IMR-90 (cell line): Measurements from ENCODE around the gene C14orf180. TPM values are rescaled to one million over a fixed set of nuclear protein-coding genes. Genes with fewer than 3 reads are reported as not detected.

Source experiments
- ATAC-seq: fragments of 200-7000 bp; cut with Tn5 transposase; 2 replicates; pipeline ENCODE4 v1.9.1; 2020; ENCODE audit warnings: low read depth, mild to moderate bottlenecking, moderate library complexity
- BruUV-seq: library from RNA; stranded (reverse); fragments of 400-500 nt; replicated peaks from 2 replicates; lab custom pipeline; 2021; lab: Mats Ljungman, UMichigan
- CTCF ChIA-PET: fragments of 300-600 bp; formaldehyde crosslinking; extraction: SDS; loops from one replicate; lab custom pipeline; 2021; ENCODE audit warnings: antibody characterized with exemption; lab: Yijun Ruan, JAX
- POLR2A ChIA-PET: fragments of 300-600 bp; sonication (Branson Sonifier 250); formaldehyde crosslinking; loops from one replicate; lab custom pipeline; 2022; ENCODE audit warnings: antibody characterized with exemption; ENCODE audit not compliant: unreplicated experiment; lab: Charles Lee
- DNase-seq: peaks from one replicate; pipeline ENCODE4 v3.0.0; 2013
- H2AFZ ChIP-seq: replicated peaks from 2 replicates; pipeline ENCODE3; 2013; ENCODE audit warnings: low read length, mild to moderate bottlenecking; ENCODE audit not compliant: poor library complexity
- H2AK5ac ChIP-seq: 2 replicates; pipeline ENCODE4 v1.6.1; 2013; ENCODE audit warnings: low read depth, low read length, inconsistent platforms
- H2AK9ac ChIP-seq: replicated peaks from 2 replicates; pipeline ENCODE3; 2013; ENCODE audit warnings: mild to moderate bottlenecking, low read depth, low read length, moderate library complexity; ENCODE audit not compliant: poor library complexity
- H2BK120ac ChIP-seq: 2 replicates; pipeline ENCODE4 v1.6.1; 2013; ENCODE audit warnings: low read depth, low read length, inconsistent platforms
- H2BK15ac ChIP-seq: 3 replicates; pipeline ENCODE4 v1.6.1; 2013; ENCODE audit warnings: low read depth, low read length, inconsistent platforms
- H2BK20ac ChIP-seq: 2 replicates; pipeline ENCODE4 v1.6.1; 2013; ENCODE audit warnings: low read depth, mild to moderate bottlenecking, inconsistent platforms, low read length, moderate library complexity
- H2BK5ac ChIP-seq: 2 replicates; pipeline ENCODE4 v1.6.1; 2013; ENCODE audit warnings: mild to moderate bottlenecking, low read depth, low read length, inconsistent platforms; ENCODE audit not compliant: poor library complexity, severe bottlenecking
- H3K14ac ChIP-seq: replicated peaks from 2 replicates; pipeline ENCODE4 v1.6.1; 2013; ENCODE audit warnings: low read depth, low read length, inconsistent platforms
- H3K18ac ChIP-seq: 2 replicates; pipeline ENCODE4 v1.6.1; 2013; ENCODE audit warnings: low read depth, low read length, control low read depth
- H3K23ac ChIP-seq: 2 replicates; pipeline ENCODE4 v1.6.1; 2013; ENCODE audit warnings: low read depth, low read length, inconsistent platforms
- H3K27ac ChIP-seq: 2 replicates; pipeline ENCODE4 v1.5.1; 2013; ENCODE audit warnings: mild to moderate bottlenecking, control low read depth, low read length; ENCODE audit not compliant: insufficient read depth
- H3K27me3 ChIP-seq: 2 replicates; pipeline ENCODE4 v1.6.1; 2013; ENCODE audit warnings: low read length; ENCODE audit not compliant: control insufficient read depth, insufficient read depth
- H3K36me3 ChIP-seq: 2 replicates; pipeline ENCODE4 v1.6.1; 2013; ENCODE audit warnings: low read length, mixed read lengths; ENCODE audit not compliant: control insufficient read depth, insufficient read depth
- H3K4ac ChIP-seq: 2 replicates; pipeline ENCODE4 v1.6.1; 2013; ENCODE audit warnings: low read depth, low read length, inconsistent platforms
- H3K4me1 ChIP-seq: 2 replicates; pipeline ENCODE4 v1.6.1; 2013; ENCODE audit warnings: low read length, mixed read lengths; ENCODE audit not compliant: control insufficient read depth, insufficient read depth
- H3K4me2 ChIP-seq: 2 replicates; pipeline ENCODE4 v1.6.1; 2013; ENCODE audit warnings: low read depth, mild to moderate bottlenecking, control low read depth, low read length, moderate library complexity
- H3K4me3 ChIP-seq: 2 replicates; pipeline ENCODE4 v1.5.1; 2013; ENCODE audit warnings: low read depth, mild to moderate bottlenecking, control low read depth, low read length, moderate library complexity; ENCODE audit not compliant: insufficient read depth
- H3K56ac ChIP-seq: 2 replicates; pipeline ENCODE4 v1.6.1; 2013; ENCODE audit warnings: low read length, inconsistent platforms; ENCODE audit not compliant: insufficient read depth; ENCODE audit errors: extremely low read depth
- H3K79me1 ChIP-seq, 2 experiments: 2 replicates each; pipeline ENCODE4 v1.6.1; 2013; ENCODE audit warnings: low read length in 2 of 2, inconsistent platforms in 1 of 2, low read depth in 1 of 2
- H3K9ac ChIP-seq: 2 replicates; pipeline ENCODE4 v1.6.1; 2013; ENCODE audit warnings: low read depth, low read length, control low read depth
- H3K9me1 ChIP-seq: 2 replicates; pipeline ENCODE4 v1.6.1; 2013; ENCODE audit warnings: low read length, inconsistent platforms; ENCODE audit not compliant: insufficient read depth
- H3K9me3 ChIP-seq: 2 replicates; pipeline ENCODE4 v1.6.1; 2013; ENCODE audit warnings: low read length; ENCODE audit not compliant: control insufficient read depth, insufficient read depth
- H4K20me1 ChIP-seq: 2 replicates; pipeline ENCODE4 v1.6.1; 2013; ENCODE audit warnings: low read length, inconsistent platforms; ENCODE audit not compliant: insufficient read depth
- H4K5ac ChIP-seq: 2 replicates; pipeline ENCODE4 v1.6.1; 2013; ENCODE audit warnings: mild to moderate bottlenecking, low read depth, low read length, control low read depth
- H4K8ac ChIP-seq, 2 experiments: 2 replicates each; pipeline ENCODE4 v1.6.1; 2013; ENCODE audit warnings: low read depth in 2 of 2, low read length in 2 of 2, control low read depth in 1 of 2, inconsistent platforms in 1 of 2
- H4K91ac ChIP-seq: 2 replicates; pipeline ENCODE4 v1.6.1; 2013; ENCODE audit warnings: low read depth, low read length, inconsistent platforms; ENCODE audit not compliant: insufficient read depth
- BHLHE40 ChIP-seq: fragments of 150-350 bp; IDR thresholded peaks from 2 replicates; pipeline ENCODE4 v1.6.1; 2016; ENCODE audit warnings: mild to moderate bottlenecking, low read depth, low read length
- CEBPB ChIP-seq: IDR thresholded peaks from 2 replicates; pipeline ENCODE4 v1.6.1; 2012; ENCODE audit warnings: low read depth, low read length, improper control_type of control experiment
- CHD1 ChIP-seq: IDR thresholded peaks from 2 replicates; pipeline ENCODE4 v1.6.1; 2012; ENCODE audit warnings: low read depth, low read length, improper control_type of control experiment
- ELK1 ChIP-seq: fragments of 150-350 bp; IDR thresholded peaks from 2 replicates; pipeline ENCODE4 v1.6.1; 2016; ENCODE audit warnings: low read depth, mild to moderate bottlenecking, low read length, moderate library complexity, borderline replicate concordance
- FOS ChIP-seq: fragments of 150-350 bp; IDR thresholded peaks from 2 replicates; pipeline ENCODE4 v1.6.1; 2016; ENCODE audit warnings: low read depth, low read length
- MAFK ChIP-seq: IDR thresholded peaks from 2 replicates; pipeline ENCODE4 v1.6.1; 2012; ENCODE audit warnings: low read depth, low read length, improper control_type of control experiment
- MXI1 ChIP-seq: IDR thresholded peaks from 2 replicates; pipeline ENCODE4 v1.6.1; 2012; ENCODE audit warnings: low read depth, mild to moderate bottlenecking, low read length, moderate library complexity, borderline replicate concordance
- NFE2L2 ChIP-seq: fragments of 150-350 bp; IDR thresholded peaks from 2 replicates; pipeline ENCODE4 v1.6.1; 2016; ENCODE audit warnings: low read depth, mild to moderate bottlenecking, low read length
- POLR2A ChIP-seq: IDR thresholded peaks from 2 replicates; pipeline ENCODE4 v1.6.1; 2012; ENCODE audit warnings: mild to moderate bottlenecking, low read depth, low read length
- RAD21 ChIP-seq: IDR thresholded peaks from 2 replicates; pipeline ENCODE4 v1.6.1; 2012; ENCODE audit warnings: low read length, improper control_type of control experiment
- RCOR1 ChIP-seq: IDR thresholded peaks from 2 replicates; pipeline ENCODE4 v1.6.1; 2012; ENCODE audit warnings: mild to moderate bottlenecking, low read length, improper control_type of control experiment; ENCODE audit not compliant: insufficient replicate concordance
- RFX5 ChIP-seq: IDR thresholded peaks from 2 replicates; pipeline ENCODE4 v1.8.0; 2012; ENCODE audit warnings: low read depth, mild to moderate bottlenecking, low read length, moderate library complexity
- SMC3 ChIP-seq: fragments of 150-350 bp; IDR thresholded peaks from 2 replicates; pipeline ENCODE4 v1.6.1; 2016; ENCODE audit warnings: low read depth, mild to moderate bottlenecking, antibody characterized with exemption, low read length, moderate library complexity
- USF2 ChIP-seq: fragments of 150-350 bp; IDR thresholded peaks from 2 replicates; pipeline ENCODE4 v1.6.1; 2017; ENCODE audit warnings: mild to moderate bottlenecking, antibody characterized with exemption, low read length, low read depth
- WGBS, 2 experiments: methylation state at CpG; one replicate each; pipeline versions ENCODE4 v1.1.5 to v1.1.7; 2013; ENCODE audit warnings: missing lambda C conversion rate in 2 of 2; ENCODE audit not compliant: insufficient read length in 1 of 2; ENCODE audit errors: extremely low coverage in 2 of 2; 5-methylcytosine and 5-hydroxymethylcytosine counted together
- dilution Hi-C: fragments of 300-500 bp; cut with HindIII; formaldehyde crosslinking; loops from one replicate; pipeline ENCODE4 v1.14.3; 2018; ENCODE audit warnings: low sequenced_read_pairs; ENCODE audit not compliant: unreplicated experiment
- in situ Hi-C: fragments of 300-500 bp; cut with MboI; formaldehyde crosslinking; loops from 3 replicates; pipeline ENCODE4 v1.14.3; 2019; ENCODE audit warnings: low sequenced_read_pairs, inconsistent platforms, mixed read lengths
- intact Hi-C: fragments of 100-400 bp; cut with micrococcal nuclease; formaldehyde crosslinking; loops from 2 replicates; pipeline ENCODE4 v1.10.0; 2022
- polyA plus RNA-seq, 3 experiments: library from polyadenylated mRNA; depleted of rRNA; stranded (reverse); fragments of >200 nt; gene quantifications; 2 replicates each; pipeline ENCODE4 v1.2.3, GENCODE V29; 2012; ENCODE audit warnings: low replicate concordance in 1 of 3
- total RNA-seq: library from RNA; depleted of rRNA; stranded (reverse); fragments of >200 nt; gene quantifications from 2 replicates; pipeline ENCODE4 v1.2.3, GENCODE V29; 2012

C14orf180 gene
- total and polyA plus RNA-seq, 2 of the 4 experiments (the other 2 are of a cell fraction): not detected

- H3K27ac ChIP-seq: no peak overlapping the region
- H3K9me3 ChIP-seq: no peaks in the 10 kb centered on the region
- no peak overlapping the region for H4K8ac ChIP-seq
- POLR2A ChIA-PET: no interaction called here
- no peak overlapping the region for H2BK120ac ChIP-seq
- H2AFZ ChIP-seq: no peak overlapping the region
- no peak overlapping the region for H3K14ac ChIP-seq
- no peak overlapping the region for H2BK20ac ChIP-seq
- no peak overlapping the region for H4K91ac ChIP-seq
- intact Hi-C loops (no loop called here), dilution Hi-C loops (no loop called here), in situ Hi-C loops (loop anchor here (25.0 kb wide), 1 partner anchor 472 kb away; the partner anchor contains the start of gene ASPG)
- BruUV-seq: no TSS peak
- H3K18ac ChIP-seq: no peak overlapping the region
- H4K5ac ChIP-seq: no peak overlapping the region
- no peak overlapping the region for H3K23ac ChIP-seq
- DNase-seq (no peak), ATAC-seq (no peak)
- H3K4ac ChIP-seq: no peak overlapping the region
- H2AK9ac ChIP-seq: no peak overlapping the region
- no peaks in the 10 kb centered on the region for H3K4me1 ChIP-seq
- H3K27me3 ChIP-seq: peaks cover 6% of the 10 kb centered on the region; the same call in 1 of the 2 replicates
- H3K36me3 ChIP-seq: no peaks in the 10 kb centered on the region
- H3K79me1 ChIP-seq: no peaks in the 10 kb centered on the region
- no peak overlapping the region for H3K9ac ChIP-seq
- no peak overlapping the region for H2BK5ac ChIP-seq
- WGBS, 2 experiments: 63% methylated on average over 4 of the region's 15 CpGs; no CpG with 5 or more reads in 1 of the 2 experiments
- TF ChIP-seq RFX5: no peak
- TF ChIP-seq USF2: no peak
- TF ChIP-seq FOS: no peak
- no peak for TF ChIP-seq SMC3
- TF ChIP-seq MAFK: no peak
- no peak for TF ChIP-seq RAD21
- TF ChIP-seq CEBPB: no peak
- TF ChIP-seq MXI1: no peak
- TF ChIP-seq BHLHE40: no peak
- no peak for TF ChIP-seq POLR2A
- TF ChIP-seq NFE2L2: no peak
- TF ChIP-seq CHD1: no peak
- TF ChIP-seq ELK1: no peak
- TF ChIP-seq RCOR1: no peak
- H2BK15ac ChIP-seq: no peak overlapping the region
- no peaks in the 10 kb centered on the region for H3K9me1 ChIP-seq
- no peak overlapping the region for H3K56ac ChIP-seq
- H2AK5ac ChIP-seq: no peak overlapping the region
- H3K4me2 ChIP-seq: no peak overlapping the region
- CTCF ChIA-PET: no interaction called here
- H4K20me1 ChIP-seq: no peaks in the 10 kb centered on the region
- H3K4me3 ChIP-seq: no peak overlapping the region
Observed at GRCh38 chr14:104559028-104559803, 20.3 kb upstream of the C14orf180 start.
